SK-N-SH treated with all-trans-retinoic acid at 6 μM for 48 hours (cell line): ENCODE results near the gene VGF.
"Not testable (repeated sequence)": the region's sequence is repeated elsewhere in the genome, so short reads cannot be mapped to it uniquely, and the experiment has no call there.

Experiments used
- ATAC-seq: fragments of 200-7000 bp; cut with Tn5 transposase; 3 replicates; pipeline ENCODE4 v1.9.1; 2020; ENCODE audit warnings: mild to moderate bottlenecking, moderate library complexity
- ARNTL ChIP-seq: fragments of 450-650 bp; formaldehyde crosslinking; IDR thresholded peaks from 2 replicates; pipeline ENCODE4 v1.5.0; 2020; ENCODE audit warnings: low read depth, mild to moderate bottlenecking, moderate library complexity, borderline replicate concordance
- ISL1 ChIP-seq: fragments of 250-450 bp; sonication (Bioruptor Pico); IDR thresholded peaks from 2 replicates; pipeline ENCODE4 v2.1.2; 2022; ENCODE audit warnings: mild to moderate bottlenecking, moderate library complexity
- OSR1 ChIP-seq: fragments of 250-450 bp; sonication (Bioruptor Pico); IDR thresholded peaks from 2 replicates; pipeline ENCODE4 v1.8.0; 2022; ENCODE audit warnings: moderate library complexity, mild to moderate bottlenecking, inconsistent platforms
- PPARA ChIP-seq: fragments of 250-450 bp; sonication (Bioruptor Pico); IDR thresholded peaks from 2 replicates; pipeline ENCODE4 v1.5.0; 2020; ENCODE audit warnings: mild to moderate bottlenecking, borderline replicate concordance
- RARB ChIP-seq: fragments of 250-450 bp; sonication (Bioruptor Pico); IDR thresholded peaks from 2 replicates; pipeline ENCODE4 v1.8.0; 2021; ENCODE audit warnings: mild to moderate bottlenecking, moderate library complexity
- ZC3H10 ChIP-seq: fragments of 250-450 bp; sonication (Bioruptor Pico); IDR thresholded peaks from 2 replicates; pipeline ENCODE4 v1.5.1; 2021; ENCODE audit warnings: mild to moderate bottlenecking, moderate library complexity
- ZFP30 ChIP-seq: fragments of 450-650 bp; formaldehyde crosslinking; IDR thresholded peaks from 2 replicates; pipeline ENCODE4 v1.5.0; 2022; ENCODE audit warnings: mild to moderate bottlenecking, moderate library complexity
- ZNF565 ChIP-seq: fragments of 450-650 bp; formaldehyde crosslinking; conservative IDR thresholded peaks from 2 replicates; pipeline ENCODE4 v1.5.0; 2020; ENCODE audit warnings: low read depth, mild to moderate bottlenecking, moderate library complexity
- TF ChIP-seq, protein P1 (sequence below): fragments of 250-450 bp; sonication (Bioruptor Pico); IDR thresholded peaks from 2 replicates; pipeline ENCODE4 v1.5.0; 2020; ENCODE audit warnings: mild to moderate bottlenecking, moderate library complexity
- TF ChIP-seq, protein P2 (sequence below): fragments of 250-450 bp; sonication (Bioruptor Pico); IDR thresholded peaks from 2 replicates; pipeline ENCODE4 v1.8.0; 2021; ENCODE audit warnings: low read depth, mild to moderate bottlenecking, moderate library complexity, borderline replicate concordance
- TF ChIP-seq, protein P3 (sequence below): fragments of 250-450 bp; sonication (Bioruptor Pico); IDR thresholded peaks from 2 replicates; pipeline ENCODE4 v1.8.0; 2020; ENCODE audit warnings: mild to moderate bottlenecking, moderate library complexity, borderline replicate concordance
- TF ChIP-seq, protein P4 (sequence below): fragments of 250-450 bp; sonication (Bioruptor Pico); IDR thresholded peaks from 2 replicates; pipeline ENCODE4 v1.5.1; 2021; ENCODE audit warnings: mild to moderate bottlenecking, moderate library complexity

Gene VGF

DNA sequence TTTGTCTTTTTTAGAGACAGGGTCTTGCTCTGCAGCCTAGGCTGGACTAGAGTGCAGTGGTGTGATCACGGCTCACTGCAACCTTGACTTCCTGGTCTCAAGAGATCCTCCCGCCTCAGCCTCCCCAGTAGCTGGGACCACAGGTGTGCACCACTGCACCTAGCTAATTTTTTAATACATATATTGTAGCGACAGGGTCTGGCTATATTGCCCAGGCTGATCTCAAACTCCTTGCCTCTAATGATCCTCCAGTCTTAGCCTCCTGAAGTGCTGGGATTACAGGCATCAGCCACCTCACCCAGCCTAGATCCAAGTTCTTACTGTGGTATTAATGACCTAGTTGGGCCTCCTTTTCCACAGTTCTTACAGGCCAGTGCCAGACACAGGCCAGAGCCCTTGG lies 50.2 kb downstream of the VGF start:
- ATAC-seq: no peak
- TF ChIP-seq, protein P1, sequence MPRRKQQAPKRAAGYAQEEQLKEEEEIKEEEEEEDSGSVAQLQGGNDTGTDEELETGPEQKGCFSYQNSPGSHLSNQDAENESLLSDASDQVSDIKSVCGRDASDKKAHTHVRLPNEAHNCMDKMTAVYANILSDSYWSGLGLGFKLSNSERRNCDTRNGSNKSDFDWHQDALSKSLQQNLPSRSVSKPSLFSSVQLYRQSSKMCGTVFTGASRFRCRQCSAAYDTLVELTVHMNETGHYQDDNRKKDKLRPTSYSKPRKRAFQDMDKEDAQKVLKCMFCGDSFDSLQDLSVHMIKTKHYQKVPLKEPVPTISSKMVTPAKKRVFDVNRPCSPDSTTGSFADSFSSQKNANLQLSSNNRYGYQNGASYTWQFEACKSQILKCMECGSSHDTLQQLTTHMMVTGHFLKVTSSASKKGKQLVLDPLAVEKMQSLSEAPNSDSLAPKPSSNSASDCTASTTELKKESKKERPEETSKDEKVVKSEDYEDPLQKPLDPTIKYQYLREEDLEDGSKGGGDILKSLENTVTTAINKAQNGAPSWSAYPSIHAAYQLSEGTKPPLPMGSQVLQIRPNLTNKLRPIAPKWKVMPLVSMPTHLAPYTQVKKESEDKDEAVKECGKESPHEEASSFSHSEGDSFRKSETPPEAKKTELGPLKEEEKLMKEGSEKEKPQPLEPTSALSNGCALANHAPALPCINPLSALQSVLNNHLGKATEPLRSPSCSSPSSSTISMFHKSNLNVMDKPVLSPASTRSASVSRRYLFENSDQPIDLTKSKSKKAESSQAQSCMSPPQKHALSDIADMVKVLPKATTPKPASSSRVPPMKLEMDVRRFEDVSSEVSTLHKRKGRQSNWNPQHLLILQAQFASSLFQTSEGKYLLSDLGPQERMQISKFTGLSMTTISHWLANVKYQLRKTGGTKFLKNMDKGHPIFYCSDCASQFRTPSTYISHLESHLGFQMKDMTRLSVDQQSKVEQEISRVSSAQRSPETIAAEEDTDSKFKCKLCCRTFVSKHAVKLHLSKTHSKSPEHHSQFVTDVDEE (CRISPR knock-in tag): no peak
- TF ChIP-seq ARNTL (no peak), ZFP30 (CRISPR knock-in tag) (no peak), ZNF565 (no peak), PPARA (CRISPR knock-in tag) (no peak)

DNA sequence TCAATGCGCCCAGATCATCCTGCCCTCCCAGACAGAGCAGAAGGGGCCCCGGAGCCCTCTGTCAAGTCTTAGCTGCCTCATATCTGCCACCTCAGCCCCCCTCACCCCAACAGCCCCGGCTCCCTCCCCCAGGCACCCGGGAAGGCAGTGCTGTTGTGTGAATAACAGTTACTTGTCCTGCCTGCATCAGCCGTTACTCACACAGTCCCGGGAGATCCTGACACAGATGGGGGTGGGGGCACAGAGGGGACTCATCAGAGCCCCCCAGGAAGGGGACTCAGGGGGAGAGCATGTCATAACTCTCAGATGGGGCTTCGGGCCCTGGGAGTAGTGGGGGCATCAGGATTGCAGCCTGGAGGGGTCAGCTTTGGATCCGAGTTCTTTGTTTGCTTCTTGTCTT lies 50.9 kb downstream of the VGF start:
- TF ChIP-seq, protein P2, sequence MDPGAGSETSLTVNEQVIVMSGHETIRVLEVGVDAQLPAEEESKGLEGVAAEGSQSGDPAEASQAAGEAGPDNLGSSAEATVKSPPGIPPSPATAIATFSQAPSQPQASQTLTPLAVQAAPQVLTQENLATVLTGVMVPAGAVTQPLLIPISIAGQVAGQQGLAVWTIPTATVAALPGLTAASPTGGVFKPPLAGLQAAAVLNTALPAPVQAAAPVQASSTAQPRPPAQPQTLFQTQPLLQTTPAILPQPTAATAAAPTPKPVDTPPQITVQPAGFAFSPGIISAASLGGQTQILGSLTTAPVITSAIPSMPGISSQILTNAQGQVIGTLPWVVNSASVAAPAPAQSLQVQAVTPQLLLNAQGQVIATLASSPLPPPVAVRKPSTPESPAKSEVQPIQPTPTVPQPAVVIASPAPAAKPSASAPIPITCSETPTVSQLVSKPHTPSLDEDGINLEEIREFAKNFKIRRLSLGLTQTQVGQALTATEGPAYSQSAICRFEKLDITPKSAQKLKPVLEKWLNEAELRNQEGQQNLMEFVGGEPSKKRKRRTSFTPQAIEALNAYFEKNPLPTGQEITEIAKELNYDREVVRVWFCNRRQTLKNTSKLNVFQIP (CRISPR knock-in tag): no peak
- TF ChIP-seq, protein P3, sequence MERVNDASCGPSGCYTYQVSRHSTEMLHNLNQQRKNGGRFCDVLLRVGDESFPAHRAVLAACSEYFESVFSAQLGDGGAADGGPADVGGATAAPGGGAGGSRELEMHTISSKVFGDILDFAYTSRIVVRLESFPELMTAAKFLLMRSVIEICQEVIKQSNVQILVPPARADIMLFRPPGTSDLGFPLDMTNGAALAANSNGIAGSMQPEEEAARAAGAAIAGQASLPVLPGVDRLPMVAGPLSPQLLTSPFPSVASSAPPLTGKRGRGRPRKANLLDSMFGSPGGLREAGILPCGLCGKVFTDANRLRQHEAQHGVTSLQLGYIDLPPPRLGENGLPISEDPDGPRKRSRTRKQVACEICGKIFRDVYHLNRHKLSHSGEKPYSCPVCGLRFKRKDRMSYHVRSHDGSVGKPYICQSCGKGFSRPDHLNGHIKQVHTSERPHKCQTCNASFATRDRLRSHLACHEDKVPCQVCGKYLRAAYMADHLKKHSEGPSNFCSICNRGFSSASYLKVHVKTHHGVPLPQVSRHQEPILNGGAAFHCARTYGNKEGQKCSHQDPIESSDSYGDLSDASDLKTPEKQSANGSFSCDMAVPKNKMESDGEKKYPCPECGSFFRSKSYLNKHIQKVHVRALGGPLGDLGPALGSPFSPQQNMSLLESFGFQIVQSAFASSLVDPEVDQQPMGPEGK: peak; percentile 80; the same call in 1 of the 2 replicates
- TF ChIP-seq ISL1 (CRISPR knock-in tag): 0 out of 2 replicates have a peak, but pooled peaks have one; percentile 7
- no peak for TF ChIP-seq ZFP30 (CRISPR knock-in tag)
- ATAC-seq: no peak

DNA sequence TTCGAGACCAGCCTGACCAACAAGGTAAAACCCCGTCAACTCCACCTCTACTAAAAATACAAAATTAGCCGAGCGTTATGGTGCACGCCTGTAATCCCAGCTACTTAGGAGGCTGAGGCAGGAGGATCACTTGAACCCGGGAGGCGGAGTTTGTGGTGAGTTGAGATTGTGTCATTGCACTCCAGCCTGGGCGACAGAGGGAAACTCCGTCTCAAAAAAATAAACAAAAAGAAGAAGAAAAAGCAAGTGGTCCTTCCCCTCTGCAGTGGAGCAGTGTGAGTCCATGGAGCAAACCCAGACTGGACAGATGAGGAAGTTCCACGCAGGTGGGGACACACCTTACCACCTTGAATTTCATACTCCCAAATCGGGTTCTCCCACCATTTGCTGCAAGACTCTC lies 51.5 kb downstream of the VGF start:
- TF ChIP-seq ZC3H10 (CRISPR knock-in tag) (no peak), PPARA (CRISPR knock-in tag) (no peak), ISL1 (CRISPR knock-in tag) (no peak), RARB (CRISPR knock-in tag) (no peak), OSR1 (CRISPR knock-in tag) (no peak)
- TF ChIP-seq, protein P4, sequence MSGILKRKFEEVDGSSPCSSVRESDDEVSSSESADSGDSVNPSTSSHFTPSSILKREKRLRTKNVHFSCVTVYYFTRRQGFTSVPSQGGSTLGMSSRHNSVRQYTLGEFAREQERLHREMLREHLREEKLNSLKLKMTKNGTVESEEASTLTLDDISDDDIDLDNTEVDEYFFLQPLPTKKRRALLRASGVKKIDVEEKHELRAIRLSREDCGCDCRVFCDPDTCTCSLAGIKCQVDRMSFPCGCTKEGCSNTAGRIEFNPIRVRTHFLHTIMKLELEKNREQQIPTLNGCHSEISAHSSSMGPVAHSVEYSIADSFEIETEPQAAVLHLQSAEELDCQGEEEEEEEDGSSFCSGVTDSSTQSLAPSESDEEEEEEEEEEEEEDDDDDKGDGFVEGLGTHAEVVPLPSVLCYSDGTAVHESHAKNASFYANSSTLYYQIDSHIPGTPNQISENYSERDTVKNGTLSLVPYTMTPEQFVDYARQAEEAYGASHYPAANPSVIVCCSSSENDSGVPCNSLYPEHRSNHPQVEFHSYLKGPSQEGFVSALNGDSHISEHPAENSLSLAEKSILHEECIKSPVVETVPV (CRISPR knock-in tag): no peak
- ATAC-seq: no peak

DNA sequence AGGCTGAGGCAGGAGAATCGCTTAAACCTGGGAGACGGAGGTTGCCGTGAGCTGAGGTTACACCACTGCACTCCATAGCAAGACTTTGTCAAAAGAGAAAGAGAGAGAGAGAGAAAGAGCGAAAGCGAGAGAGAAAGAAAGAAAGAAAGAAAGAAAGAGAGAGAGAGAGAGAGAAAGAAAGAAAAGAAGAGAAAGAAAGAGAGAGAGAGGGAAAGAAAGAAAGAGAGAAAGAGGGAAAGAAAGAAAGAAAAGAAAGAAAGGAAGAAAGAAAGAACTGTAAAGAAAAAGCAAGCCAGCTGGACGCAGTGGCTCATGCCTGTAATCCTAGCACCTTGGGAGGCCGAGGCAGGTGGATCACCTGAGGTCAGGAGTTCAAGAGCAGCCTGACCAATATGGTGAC lies 52.2 kb downstream of the VGF start:
- not testable (repeated sequence) for ATAC-seq
